Neural progenitor cell (in vitro differentiated cells): ENCODE results near the gene KCNK7. TPM values are rescaled to one million over a fixed set of nuclear protein-coding genes. Genes with fewer than 3 reads are reported as not detected.

Experiments used
- DNase-seq: peaks from one replicate; pipeline ENCODE4 v3.0.0-alpha.2; 2016; ENCODE audit warnings: low spot score
- H2AFZ ChIP-seq: fragments of 200-600 bp; sonication (generic); replicated peaks from 2 replicates; pipeline ENCODE4 v1.6.1; 2016; ENCODE audit warnings: antibody characterized with exemption
- H3F3A ChIP-seq: fragments of 200-600 bp; sonication (generic); 2 replicates; pipeline ENCODE4 v1.6.1; 2016; ENCODE audit warnings: antibody characterized with exemption, low read depth
- H3K27ac ChIP-seq: fragments of 200-600 bp; sonication (generic); 2 replicates; pipeline ENCODE4 v1.5.1; 2016; ENCODE audit warnings: mild to moderate bottlenecking
- H3K27me3 ChIP-seq: fragments of 200-600 bp; sonication (generic); 2 replicates; pipeline ENCODE4 v1.6.1; 2016; ENCODE audit warnings: mild to moderate bottlenecking, moderate library complexity
- H3K36me3 ChIP-seq: fragments of 200-600 bp; sonication (generic); 2 replicates; pipeline ENCODE4 v1.5.1; 2016
- H3K4me1 ChIP-seq: fragments of 200-600 bp; sonication (generic); 2 replicates; pipeline ENCODE4 v1.6.1; 2016; ENCODE audit warnings: mixed run types
- H3K4me2 ChIP-seq: fragments of 200-600 bp; sonication (generic); 2 replicates; pipeline ENCODE4 v1.6.1; 2016
- H3K4me3 ChIP-seq: fragments of 200-600 bp; sonication (generic); 2 replicates; pipeline ENCODE4 v1.5.1; 2016
- H3K79me2 ChIP-seq: fragments of 200-600 bp; sonication (generic); 2 replicates; pipeline ENCODE4 v1.6.1; 2016; ENCODE audit warnings: low read depth
- H3K9ac ChIP-seq: fragments of 200-600 bp; sonication (generic); 2 replicates; pipeline ENCODE4 v1.6.1; 2016
- H3K9me3 ChIP-seq: fragments of 200-600 bp; sonication (generic); 2 replicates; pipeline ENCODE4 v1.5.1; 2016; ENCODE audit warnings: low read depth
- H4K20me1 ChIP-seq: fragments of 200-600 bp; sonication (generic); 2 replicates; pipeline ENCODE4 v1.6.1; 2016; ENCODE audit warnings: low read depth
- H3K27ac Mint-ChIP-seq: 3 replicates; pipeline ENCODE4 v1.8.0; 2021; ENCODE audit warnings: mixed read lengths
- H3K27me3 Mint-ChIP-seq: 2 replicates; pipeline ENCODE4 v1.8.0; 2022; ENCODE audit warnings: low read depth, mild to moderate bottlenecking, inconsistent platforms, moderate library complexity, mixed read lengths; ENCODE audit not compliant: insufficient read depth
- H3K36me3 Mint-ChIP-seq: 3 replicates; pipeline ENCODE4 v1.8.0; 2021; ENCODE audit warnings: mixed read lengths
- H3K4me1 Mint-ChIP-seq: 3 replicates; pipeline ENCODE4 v1.8.0; 2021; ENCODE audit warnings: mixed read lengths
- H3K4me3 Mint-ChIP-seq: 3 replicates; pipeline ENCODE4 v1.8.0; 2021; ENCODE audit warnings: mild to moderate bottlenecking, moderate library complexity, mixed read lengths
- H3K9me3 Mint-ChIP-seq: 3 replicates; pipeline ENCODE4 v1.8.0; 2020; ENCODE audit warnings: mixed read lengths
- CTCF ChIP-seq: fragments of 200-600 bp; sonication (generic); IDR thresholded peaks from 2 replicates; pipeline ENCODE4 v1.5.1; 2017; ENCODE audit warnings: antibody characterized with exemption, mild to moderate bottlenecking
- EZH2 ChIP-seq: fragments of 200-600 bp; sonication (generic); IDR thresholded peaks from 2 replicates; pipeline ENCODE4 v1.6.1; 2017; ENCODE audit warnings: antibody characterized with exemption, mild to moderate bottlenecking, moderate library complexity
- EZH2phosphoT487 ChIP-seq: fragments of 200-600 bp; sonication (generic); IDR thresholded peaks from 2 replicates; pipeline ENCODE4 v1.6.1; 2017; ENCODE audit warnings: antibody characterized with exemption
- total RNA-seq: library from RNA; depleted of rRNA; stranded (reverse); fragments of >200 nt; gene quantifications from 2 replicates; pipeline ENCODE4 v1.2.3, GENCODE V29; 2015; ENCODE audit warnings: low replicate concordance

The KCNK7 gene
- total RNA-seq, 1 donor from 2014 or later, result not detected

- H3K9me3 Mint-ChIP-seq, result no peaks in the 10 kb centered on the region
Observed at GRCh38 chr11:65634440-65634839, 38.8 kb upstream of the KCNK7 start.

GRCh38 chr11:65634109-65634436 is 38.5 kb upstream of the KCNK7 start:
- H3K36me3 Mint-ChIP-seq, result peaks cover 7% of the 10 kb centered on the region
- no peaks in the 10 kb centered on the region for H3K9me3 ChIP-seq
- DNase-seq, result no peak
- H4K20me1 ChIP-seq, result peaks cover 11% of the 10 kb centered on the region
- H3K9me3 Mint-ChIP-seq, result no peaks in the 10 kb centered on the region
- H3K4me3 Mint-ChIP-seq, result no peak overlapping the region
- H3K4me3 ChIP-seq, result no peak overlapping the region
- no peaks in the 10 kb centered on the region for H3K79me2 ChIP-seq
- H2AFZ ChIP-seq, result no peak overlapping the region
- no peaks in the 10 kb centered on the region for H3K36me3 ChIP-seq
- H3K27me3 ChIP-seq, result no peaks in the 10 kb centered on the region
- no peak overlapping the region for H3K27ac ChIP-seq
- H3K27ac Mint-ChIP-seq, result no peak overlapping the region
- H3K9ac ChIP-seq, result no peak overlapping the region
- H3K27me3 Mint-ChIP-seq, result peaks cover 2% of the 10 kb centered on the region
- H3K4me1 ChIP-seq, result peaks cover 16% of the 10 kb centered on the region
- peaks cover 15% of the 10 kb centered on the region for H3K4me1 Mint-ChIP-seq
- peaks cover 27% of the 10 kb centered on the region for H3F3A ChIP-seq
- H3K4me2 ChIP-seq, result no peak overlapping the region
- TF ChIP-seq EZH2 (no peak), CTCF (no peak), EZH2phosphoT487 (no peak)

More at GRCh38 chr11:65634440-65634839, 38.8 kb upstream of the KCNK7 start:
- H3F3A ChIP-seq, result peaks cover 27% of the 10 kb centered on the region
- Mint-ChIP-seq H3K27me3 (no peaks in the 10 kb centered on the region), H3K4me1 (peaks cover 15% of the 10 kb centered on the region), H3K27ac (no peak overlapping the region), H3K36me3 (peaks cover 5% of the 10 kb centered on the region), H3K4me3 (no peak overlapping the region)
- no peaks in the 10 kb centered on the region for H3K36me3 ChIP-seq
- no peak overlapping the region for H2AFZ ChIP-seq
- peaks cover 16% of the 10 kb centered on the region for H3K4me1 ChIP-seq
- H3K9me3 ChIP-seq, result no peaks in the 10 kb centered on the region
- DNase-seq, result no peak
- no peak overlapping the region for H3K9ac ChIP-seq
- H3K27ac ChIP-seq, result no peak overlapping the region
- no peaks in the 10 kb centered on the region for H3K79me2 ChIP-seq
- no peak overlapping the region for H3K4me2 ChIP-seq
- no peaks in the 10 kb centered on the region for H3K27me3 ChIP-seq
- peaks cover 11% of the 10 kb centered on the region for H4K20me1 ChIP-seq
- TF ChIP-seq CTCF, result no peak
- TF ChIP-seq EZH2phosphoT487, result no peak
- no peak overlapping the region for H3K4me3 ChIP-seq

GRCh38 chr11:65633390-65634108 is 37.9 kb upstream of the KCNK7 start:
- Histone ChIP-seq H3K9me3 (no peaks in the 10 kb centered on the region), H3K4me1 (peaks cover 12% of the 10 kb centered on the region), H3K79me2 (no peaks in the 10 kb centered on the region), H3K9ac (no peak overlapping the region), H3K27ac (no peak overlapping the region), H4K20me1 (peaks cover 11% of the 10 kb centered on the region), H2AFZ (no peak overlapping the region), H3K4me3 (no peak overlapping the region), H3K36me3 (no peaks in the 10 kb centered on the region), H3K4me2 (no peak overlapping the region), H3K27me3 (no peaks in the 10 kb centered on the region), H3F3A (peaks cover 22% of the 10 kb centered on the region)
- Mint-ChIP-seq H3K4me3 (no peak overlapping the region), H3K27ac (no peak overlapping the region), H3K27me3 (peaks cover 2% of the 10 kb centered on the region), H3K9me3 (no peaks in the 10 kb centered on the region), H3K36me3 (peaks cover 7% of the 10 kb centered on the region), H3K4me1 (peaks cover 10% of the 10 kb centered on the region)
- no peak for TF ChIP-seq EZH2phosphoT487
- TF ChIP-seq EZH2, result no peak
- TF ChIP-seq CTCF, result no peak
- no peak for DNase-seq
